Breast epithelium (tissue), 3 donors: ENCODE data around the gene DDX56.

ENCODE experiments used
- POLR2A ChIP-seq: fragments of 450-650 bp; IDR thresholded peaks from one replicate; pipeline ENCODE4 v1.6.1; 2016; ENCODE audit warnings: antibody characterized with exemption, mild to moderate bottlenecking, moderate library complexity
- POLR2AphosphoS5 ChIP-seq, 3 donors: sonication (generic); formaldehyde crosslinking; IDR thresholded peaks; one replicate each; pipeline ENCODE4 v1.6.1; 2017; ENCODE audit warnings: antibody characterized with exemption in 3 of 3
- TF ChIP-seq, protein P1 (sequence below), 3 donors: fragments of 450-650 bp; IDR thresholded peaks; one replicate each; pipeline ENCODE4 v1.5.1; 2016 to 2017; ENCODE audit warnings: antibody characterized with exemption in 3 of 3, mild to moderate bottlenecking in 3 of 3, moderate library complexity in 3 of 3

DNA sequence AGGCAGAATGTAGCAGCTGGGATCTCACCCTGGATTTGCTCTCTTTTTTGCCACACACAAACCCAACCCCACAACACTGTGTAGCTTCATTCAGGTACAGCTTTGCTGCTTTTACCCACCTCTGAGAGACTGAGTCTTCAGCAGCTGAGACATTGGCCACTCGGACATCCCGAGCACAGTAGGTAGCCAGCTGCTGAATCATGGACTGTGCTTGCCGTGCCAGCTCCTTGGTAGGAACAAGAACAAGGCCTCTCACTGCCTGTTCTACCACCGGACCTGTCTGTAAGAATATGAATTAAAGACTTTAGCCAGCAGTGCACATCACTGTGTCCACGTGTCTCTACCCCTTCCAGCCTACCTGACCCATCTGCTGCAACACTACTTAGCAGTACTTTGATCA is 937 bp downstream of the DDX56 start:
- TF ChIP-seq, protein P1, sequence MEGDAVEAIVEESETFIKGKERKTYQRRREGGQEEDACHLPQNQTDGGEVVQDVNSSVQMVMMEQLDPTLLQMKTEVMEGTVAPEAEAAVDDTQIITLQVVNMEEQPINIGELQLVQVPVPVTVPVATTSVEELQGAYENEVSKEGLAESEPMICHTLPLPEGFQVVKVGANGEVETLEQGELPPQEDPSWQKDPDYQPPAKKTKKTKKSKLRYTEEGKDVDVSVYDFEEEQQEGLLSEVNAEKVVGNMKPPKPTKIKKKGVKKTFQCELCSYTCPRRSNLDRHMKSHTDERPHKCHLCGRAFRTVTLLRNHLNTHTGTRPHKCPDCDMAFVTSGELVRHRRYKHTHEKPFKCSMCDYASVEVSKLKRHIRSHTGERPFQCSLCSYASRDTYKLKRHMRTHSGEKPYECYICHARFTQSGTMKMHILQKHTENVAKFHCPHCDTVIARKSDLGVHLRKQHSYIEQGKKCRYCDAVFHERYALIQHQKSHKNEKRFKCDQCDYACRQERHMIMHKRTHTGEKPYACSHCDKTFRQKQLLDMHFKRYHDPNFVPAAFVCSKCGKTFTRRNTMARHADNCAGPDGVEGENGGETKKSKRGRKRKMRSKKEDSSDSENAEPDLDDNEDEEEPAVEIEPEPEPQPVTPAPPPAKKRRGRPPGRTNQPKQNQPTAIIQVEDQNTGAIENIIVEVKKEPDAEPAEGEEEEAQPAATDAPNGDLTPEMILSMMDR (IDR thresholded peaks at IDR 0.05): no peak
- TF ChIP-seq POLR2A: no peak
- no peak for TF ChIP-seq POLR2AphosphoS5 (IDR thresholded peaks at IDR 0.05)
